Panc1 (cell line): ENCODE data around the gene SRCIN1.

Experiments used
- CTCF ChIP-seq: fragments of 450-650 bp; IDR thresholded peaks from 2 replicates; pipeline ENCODE4 v1.5.1; 2017; ENCODE audit warnings: mild to moderate bottlenecking
- REST ChIP-seq, 2 experiments: IDR thresholded peaks; 2 replicates each; pipeline ENCODE4 v1.6.1; 2011 to 2012; ENCODE audit warnings: low read depth in 2 of 2, control low read depth in 1 of 2, low read length in 1 of 2, mild to moderate bottlenecking in 1 of 2, moderate library complexity in 1 of 2; ENCODE audit not compliant: insufficient read depth in 1 of 2

GRCh38 chr17:38535886-38536285 lies 69.9 kb downstream of the SRCIN1 start:
- no peak for TF ChIP-seq CTCF
- no peak for TF ChIP-seq REST (IDR thresholded peaks at IDR 0.05; ENCODE audit: insufficient read depth in 1 of 2, low read depth in 2 of 2, low read length in 1 of 2)
